IPS DF 4.7 (cell line): ENCODE measurements around the gene UBE2D3.
"Not testable (repeated sequence)": the region's sequence is repeated elsewhere in the genome, so short reads cannot be mapped to it uniquely, and the experiment has no call there.

Source experiments
- DNase-seq: peaks from one replicate; pipeline ENCODE4 v3.0.0-alpha.2; 2013; ENCODE audit warnings: low spot score; ENCODE audit errors: extremely low read depth

The UBE2D3 gene

DNA sequence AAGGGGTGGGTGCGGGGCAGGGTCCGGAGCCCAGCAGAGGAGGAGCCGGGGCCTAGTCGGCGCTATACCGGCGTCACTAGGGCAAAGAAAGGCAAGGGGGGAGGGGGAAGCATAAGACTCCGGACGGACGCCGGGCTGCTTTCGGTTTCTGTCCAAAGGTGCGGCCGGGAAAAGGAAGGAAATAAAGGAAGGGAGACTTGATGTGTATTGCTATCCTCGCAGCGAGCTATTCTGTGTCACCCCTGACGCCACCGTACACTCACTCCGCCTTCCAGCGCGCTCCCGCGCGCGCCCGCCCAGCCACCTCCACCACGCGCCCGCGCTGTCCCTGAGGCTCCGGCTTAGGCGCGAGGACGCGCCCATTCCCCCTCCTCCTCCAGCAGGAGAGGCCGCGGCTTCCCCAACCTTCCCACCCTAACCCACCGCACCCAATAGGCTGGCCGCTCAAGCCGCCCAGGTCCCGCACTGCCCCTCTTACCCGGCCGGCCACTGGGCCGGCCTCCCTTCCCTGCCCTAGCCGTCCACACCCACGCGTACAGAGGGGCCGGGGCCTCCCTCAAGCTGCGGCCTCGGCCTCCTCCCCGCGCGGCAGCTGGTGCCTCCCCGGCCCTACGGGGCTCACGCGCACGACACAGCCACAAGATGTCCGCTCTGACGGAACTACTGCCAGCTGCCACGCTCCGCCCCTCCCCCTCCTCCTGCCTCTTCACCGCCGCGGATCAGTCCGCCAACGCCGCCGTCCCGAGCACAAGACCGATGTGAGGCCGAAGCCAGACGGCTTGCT, at the start of gene UBE2D3:
Gene UBE2D3, minus strand, starts transcription at position 662 of the 784 bp plus-strand sequence. CDS start 1,043 bp downstream, outside the sequence.
- DNase-seq, result no peak

DNA sequence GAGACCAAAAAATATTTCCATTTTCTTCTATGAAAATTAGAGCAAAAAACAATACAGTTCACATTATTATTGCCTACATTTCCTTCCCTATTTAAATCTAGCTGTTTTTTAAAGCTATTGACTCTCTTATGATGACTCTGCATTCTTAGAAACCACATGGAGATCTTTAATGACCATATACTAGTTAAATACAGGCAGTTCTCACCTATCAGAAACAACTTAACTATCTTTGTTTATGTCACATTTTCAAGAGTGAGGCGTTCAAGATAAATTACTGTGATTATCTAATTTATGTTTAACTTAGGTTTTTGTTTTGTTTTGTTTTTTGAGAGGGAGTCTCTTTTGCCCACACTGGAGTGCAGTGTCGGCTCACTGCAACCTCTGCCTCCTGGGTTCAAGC, 44.4 kb upstream of the UBE2D3 start:
- DNase-seq, result no peak

DNA sequence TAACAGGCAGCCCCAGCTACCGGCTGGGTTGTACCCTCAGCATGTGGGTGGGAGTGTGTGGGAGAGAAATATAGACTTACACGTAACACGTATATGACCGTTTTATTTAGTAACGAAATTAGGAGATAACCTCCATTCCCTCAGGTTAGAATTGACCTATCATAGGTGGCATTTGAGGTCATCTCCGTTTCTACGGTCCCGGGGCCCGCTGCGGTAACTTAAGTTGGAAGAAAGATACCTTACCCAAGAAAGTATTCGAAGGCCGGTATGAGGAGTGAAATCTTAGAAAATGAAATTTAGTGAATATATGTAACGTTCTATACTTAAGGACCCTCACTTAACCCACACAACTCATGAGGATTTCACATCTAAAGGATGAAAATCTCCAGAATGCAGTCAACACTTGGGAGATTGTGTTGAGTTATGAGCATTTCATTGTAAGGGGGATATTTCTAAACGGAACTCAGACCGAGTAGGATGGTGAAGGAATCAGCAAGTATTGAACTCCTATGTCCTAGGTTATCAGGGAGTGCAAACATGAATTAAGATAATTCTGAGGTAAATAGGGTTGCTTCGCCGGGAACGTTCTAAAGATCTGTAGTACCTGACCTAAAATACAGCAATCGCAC, 42.3 kb upstream of the UBE2D3 start:
- DNase-seq, result no peak

DNA sequence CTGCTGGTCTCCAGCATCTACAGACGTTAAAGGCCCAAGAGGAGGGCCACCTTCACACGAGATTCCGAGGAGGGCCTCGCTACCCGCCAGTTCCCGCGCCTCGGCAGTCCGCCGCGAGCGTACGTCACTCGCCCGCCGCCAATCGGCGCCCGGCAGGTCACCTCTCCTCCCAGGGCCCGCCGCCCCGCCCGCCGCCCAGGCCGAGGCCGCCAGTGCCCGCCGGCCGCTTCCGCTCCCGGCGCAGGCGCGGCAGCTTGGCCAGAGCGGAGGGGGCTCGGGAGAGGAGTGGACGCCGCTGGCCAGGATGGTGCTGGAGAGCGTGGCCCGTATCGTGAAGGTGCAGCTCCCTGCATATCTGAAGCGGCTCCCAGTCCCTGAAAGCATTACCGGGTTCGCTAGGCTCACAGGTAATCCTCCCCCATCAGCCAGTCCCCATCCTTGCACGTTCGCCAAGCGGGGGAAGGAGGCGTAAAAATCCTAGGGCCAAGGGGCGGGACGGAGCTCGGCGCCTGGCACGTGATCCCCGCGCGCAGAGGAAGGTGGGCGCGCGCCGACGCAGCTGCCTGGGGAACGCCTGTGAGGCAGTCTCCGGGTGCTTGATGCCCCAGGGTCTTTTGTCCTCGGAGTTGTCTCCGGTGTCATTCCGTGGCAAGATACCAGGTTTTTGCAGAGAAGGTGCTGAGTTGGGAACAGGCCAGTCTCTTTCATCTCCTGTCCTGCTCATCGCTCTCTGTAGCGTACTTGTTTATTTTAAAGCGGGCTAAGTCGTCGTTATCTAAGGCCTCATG, 41.6 kb upstream of the UBE2D3 start, which contains the start of gene CISD2:
Gene CISD2, plus strand, starts transcription at position 212 of the 788 bp plus-strand sequence. Its CDS starts 93 bp downstream, at position 305.
- no peak for DNase-seq

DNA sequence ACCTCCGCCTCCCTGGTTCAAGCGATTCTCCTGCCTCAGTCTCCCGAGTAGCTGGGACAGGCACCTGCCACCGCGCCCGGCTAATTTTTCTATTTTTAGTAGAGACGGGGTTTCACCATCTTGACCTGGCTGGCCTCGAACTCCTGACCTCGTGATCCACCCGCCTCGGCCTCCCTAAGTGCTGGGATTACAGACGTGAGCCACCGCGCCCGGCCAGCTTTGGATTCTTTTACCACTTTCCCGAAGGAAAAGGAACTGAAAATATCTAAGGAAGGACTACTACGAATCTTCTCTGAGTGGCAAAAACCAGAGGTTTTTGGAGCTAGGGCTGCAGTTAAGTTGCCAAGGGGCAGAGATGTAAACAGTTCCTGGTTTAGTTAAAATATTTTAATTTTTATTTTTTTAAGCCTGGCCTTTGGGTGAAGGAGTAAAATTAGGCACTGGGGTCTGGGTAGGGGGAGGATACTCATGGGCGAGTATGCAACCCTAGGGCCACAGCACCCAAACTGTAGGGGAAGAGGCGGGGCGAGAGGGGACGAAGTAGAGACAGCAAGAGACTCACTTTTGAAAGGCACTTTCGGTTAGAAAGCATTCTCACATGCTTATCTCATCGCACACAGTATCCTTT, 40.9 kb upstream of the UBE2D3 start:
- no peak for DNase-seq

DNA sequence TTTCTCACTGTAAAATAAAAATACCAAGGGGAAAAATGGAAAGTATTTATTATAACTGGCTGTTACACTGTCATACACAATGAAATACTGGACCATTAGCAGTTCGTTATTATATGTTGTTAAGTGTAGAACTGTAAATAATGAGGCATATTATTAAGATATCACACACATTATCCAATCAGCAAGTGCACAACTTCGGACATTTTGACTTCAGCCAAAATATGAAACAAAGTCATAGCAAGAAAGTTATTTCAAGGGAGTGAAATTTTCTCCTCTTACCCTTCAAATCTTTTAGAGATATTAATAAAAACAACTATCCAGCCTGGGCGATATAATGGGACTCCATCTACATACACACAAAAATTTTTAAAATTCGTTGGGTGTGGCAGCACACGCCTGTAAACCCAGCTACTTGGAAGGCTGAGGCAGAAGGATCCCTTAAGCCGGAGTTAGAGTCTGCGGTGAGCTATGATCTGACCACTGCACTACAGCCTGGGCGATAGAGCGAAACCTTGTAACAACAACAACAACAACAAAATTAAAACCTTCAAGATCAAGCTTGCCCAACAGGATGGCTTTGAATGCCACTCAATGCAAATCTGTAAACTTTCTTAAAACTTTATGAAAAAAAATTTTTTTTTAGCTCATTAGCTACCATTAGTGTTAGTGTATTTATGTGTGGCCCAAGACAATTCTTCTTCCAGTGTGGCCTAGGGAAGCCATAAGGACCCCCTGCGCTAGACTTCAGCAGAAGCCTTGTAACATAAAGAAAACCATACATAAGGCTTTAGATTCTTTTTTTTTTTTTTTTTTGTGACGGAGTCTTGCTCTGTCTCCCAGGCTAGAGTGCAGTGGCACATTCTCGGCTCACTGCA, 40.2 kb upstream of the UBE2D3 start:
- DNase-seq, result no peak

DNA sequence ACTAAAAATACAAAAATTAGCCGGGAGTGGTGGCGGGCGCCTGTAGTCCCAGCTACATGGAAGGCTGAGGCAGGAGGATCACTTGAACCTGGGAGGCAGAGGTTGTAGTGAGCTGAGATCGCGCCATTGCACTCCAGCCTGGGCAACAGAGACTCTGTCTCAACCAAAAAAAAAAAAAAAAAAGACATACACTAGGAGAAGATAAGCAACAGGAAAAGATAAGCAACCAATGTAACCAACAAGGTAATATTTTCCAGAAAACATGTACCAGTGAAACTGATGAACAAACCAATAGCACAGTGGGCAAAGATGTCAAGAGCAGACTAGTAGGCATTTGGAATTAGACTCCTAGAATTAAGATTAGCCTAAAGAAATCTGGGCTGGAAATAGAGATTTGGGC, 38.0 kb upstream of the UBE2D3 start:
- DNase-seq, result not testable (repeated sequence)

DNA sequence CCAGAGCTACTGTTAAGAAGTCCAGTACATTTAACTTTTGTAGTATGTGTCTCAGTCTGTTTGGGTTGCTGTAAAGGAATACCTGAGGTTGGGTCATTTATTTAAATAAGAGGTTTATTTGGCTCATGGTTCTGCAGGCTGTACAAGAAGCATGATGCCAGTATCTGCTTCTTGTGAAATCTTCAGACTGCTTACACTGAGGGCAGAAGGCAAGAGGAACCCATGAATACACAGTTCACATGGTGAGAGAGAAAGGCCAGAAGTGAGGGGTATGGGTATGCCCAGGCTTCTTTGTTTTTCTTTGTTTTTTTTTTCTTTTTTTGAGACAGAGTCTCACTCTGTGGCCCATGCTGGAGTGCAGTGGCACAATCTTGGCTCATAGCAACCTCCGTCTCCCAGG, 35.4 kb upstream of the UBE2D3 start:
- DNase-seq, result no peak

DNA sequence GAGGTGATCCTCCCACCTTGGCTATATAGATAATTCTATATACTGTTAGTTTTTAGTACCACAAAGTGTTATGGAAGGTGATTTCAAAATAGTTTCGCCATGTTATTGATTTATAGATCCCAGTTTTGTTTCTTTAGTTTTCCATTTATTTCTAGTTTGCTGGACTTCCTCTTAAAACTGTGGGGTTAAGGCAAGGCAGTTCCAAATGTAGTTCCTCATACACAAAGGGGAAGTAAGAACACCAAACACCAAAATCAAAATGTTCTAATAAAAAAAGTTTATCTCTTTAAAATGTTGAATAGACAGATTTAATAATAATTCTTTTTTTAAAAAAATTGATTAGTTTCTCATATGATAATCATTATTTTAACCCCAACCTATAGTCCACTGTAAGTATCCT, 34.7 kb upstream of the UBE2D3 start:
- no peak for DNase-seq

DNA sequence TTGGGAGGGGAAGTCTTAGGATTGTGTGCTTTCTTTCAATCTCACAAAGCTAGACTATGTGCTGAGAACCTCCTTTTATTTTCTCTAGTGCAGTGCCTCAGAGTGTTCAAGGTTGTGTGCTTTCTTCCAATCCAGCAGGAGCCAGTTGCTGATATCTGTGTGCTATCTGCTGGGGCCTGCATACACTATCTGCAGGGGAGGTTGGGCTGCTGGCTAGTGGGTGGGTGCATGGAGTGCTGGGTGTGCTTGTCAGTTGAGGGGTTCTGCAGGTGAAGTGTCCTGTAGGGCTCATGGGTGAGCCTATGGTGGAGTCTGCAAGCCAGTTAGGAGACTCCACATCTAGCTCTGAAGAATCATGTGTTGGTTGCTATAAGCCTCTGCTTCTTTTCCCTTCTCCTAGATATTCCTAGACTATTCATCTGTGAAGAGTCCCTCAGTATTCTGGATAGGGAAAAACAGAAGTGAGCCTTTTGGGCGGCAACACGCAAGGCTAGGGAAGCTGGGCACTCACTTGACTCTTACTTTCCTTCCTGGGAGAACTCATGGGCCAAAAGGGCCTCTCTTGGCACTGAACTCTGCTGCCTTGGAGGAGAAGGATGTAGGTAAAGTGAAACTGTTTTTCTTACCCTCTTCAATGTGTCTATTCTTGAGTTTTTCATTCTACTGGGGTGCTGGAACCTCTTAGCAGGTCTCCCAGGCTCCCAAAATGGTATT, 33.4 kb upstream of the UBE2D3 start:
- no peak for DNase-seq

DNA sequence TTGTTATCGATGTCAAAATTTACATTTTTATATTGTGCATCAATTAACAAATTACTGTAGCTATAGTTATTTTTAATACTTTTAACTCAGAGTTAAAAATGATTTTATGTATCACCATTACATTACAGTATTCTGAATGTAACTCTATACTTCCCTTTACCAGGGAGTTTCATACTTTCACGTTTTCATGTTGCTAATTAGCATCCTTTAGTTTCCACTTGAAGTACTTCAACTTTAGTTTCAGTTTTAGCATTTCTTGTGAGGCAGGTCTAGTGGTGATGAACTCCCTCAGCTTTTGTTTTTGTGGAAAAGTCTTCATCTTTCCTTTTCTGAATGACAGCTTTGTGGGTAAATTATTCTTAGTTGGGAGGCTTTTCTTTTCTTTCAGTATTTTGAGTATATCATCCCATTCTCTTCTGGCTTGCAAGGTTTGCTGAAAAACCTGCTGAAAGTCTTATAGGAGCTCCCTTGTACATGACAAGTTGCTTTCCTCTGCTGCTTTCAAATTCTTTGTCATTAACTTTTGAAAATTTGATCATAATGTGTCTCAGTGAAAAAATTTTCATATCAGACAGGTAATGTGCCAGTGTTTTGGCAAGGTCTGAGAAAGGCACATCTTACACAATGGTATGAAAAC, 31.6 kb upstream of the UBE2D3 start:
- no peak for DNase-seq

DNA sequence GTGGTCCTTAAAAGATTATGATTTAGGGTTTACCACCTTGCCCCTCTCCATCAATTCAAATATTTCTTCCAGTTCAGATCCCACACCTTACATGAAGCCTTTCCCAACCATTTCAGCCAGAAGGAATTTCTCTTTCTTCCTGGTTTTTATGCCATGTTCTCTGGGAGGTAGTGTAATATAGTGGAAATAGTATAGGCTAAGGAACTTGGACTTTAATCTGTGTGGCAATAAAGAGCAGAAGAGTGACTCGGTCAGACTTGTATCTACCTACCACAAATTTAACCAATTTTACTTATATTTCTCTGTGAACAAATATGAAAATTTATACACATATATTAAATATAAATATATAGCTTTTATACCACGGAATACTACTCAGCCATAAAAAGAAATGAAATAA, 23.0 kb upstream of the UBE2D3 start:
- DNase-seq, result no peak

DNA sequence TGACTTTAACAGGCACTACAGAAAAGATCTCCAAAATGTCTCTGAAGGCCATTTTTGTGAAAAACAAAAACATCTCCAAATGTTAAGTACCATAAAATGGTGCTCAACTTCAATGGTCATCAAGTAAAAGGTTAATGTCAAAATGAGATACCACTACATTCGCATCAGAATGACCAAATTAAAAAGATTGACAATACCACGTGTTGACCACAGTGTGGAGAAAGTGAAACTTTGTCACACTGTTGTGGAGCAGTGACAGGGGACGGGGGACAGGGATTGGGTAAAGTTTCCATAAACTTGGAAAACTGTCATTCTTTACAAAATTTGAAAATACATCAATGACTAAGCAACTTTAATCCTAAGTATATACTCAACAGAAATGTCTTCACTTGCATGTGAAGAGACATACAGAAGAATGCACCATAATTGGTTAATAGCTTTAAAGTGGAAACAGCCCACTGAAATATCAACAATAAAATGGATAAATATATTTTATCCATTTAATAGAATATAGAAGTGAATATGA, 22.3 kb upstream of the UBE2D3 start:
- no peak for DNase-seq

DNA sequence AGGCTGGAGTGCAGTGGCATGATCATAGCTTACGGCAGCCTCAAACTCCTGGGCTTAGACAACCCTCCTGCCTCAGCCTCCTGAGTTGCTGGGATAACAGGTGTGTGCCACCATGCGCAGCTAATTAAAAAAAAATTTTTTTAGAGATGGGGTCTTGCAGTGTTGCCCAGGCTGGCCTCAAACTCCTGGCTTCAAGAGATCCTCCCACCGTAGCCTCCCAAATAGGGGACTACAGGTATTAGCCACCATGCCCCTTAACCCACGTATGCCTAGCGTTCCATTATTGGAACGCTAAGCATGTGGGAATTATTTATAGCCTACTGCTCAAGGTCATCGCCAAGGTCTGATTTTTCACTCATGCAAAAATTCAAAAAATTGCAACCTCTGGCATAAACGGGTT, 20.3 kb upstream of the UBE2D3 start:
- DNase-seq, result no peak

DNA sequence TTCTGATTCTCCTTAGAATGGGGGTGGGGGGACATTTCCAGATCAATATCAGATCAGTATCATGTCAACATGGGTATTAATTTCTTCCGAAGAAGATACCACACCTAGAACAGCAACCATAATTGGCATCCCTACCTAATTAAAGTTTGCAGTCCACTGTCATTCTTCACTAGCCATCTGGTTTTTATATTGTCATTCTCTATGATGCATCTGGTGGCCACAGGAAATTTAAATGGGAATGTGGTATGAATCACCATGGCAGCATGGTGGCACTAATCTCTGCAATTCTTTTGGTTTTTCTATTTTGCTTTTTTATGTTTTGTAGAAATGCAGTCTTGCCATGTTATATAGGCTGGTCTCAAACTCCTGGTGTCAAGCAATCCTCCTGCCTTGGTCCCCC, 16.6 kb upstream of the UBE2D3 start:
- no peak for DNase-seq

DNA sequence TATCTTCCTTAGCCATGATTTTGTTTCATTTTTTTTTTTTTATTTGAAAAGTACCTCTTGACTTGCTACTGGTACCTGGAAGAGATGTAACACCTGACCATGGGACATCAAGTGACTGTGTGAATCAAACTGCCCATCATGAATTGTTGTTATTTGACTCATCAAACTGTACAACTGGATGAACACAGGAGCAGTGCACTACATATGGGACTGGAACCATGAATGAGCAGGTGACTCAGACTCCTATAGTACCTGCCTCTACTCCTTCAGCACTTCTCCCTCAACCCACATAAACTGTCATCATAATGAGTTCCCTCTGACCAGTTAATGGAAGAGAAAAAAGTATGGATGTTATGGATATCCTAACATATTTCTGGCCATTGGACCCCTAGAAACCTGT, 15.9 kb upstream of the UBE2D3 start:
- no peak for DNase-seq

DNA sequence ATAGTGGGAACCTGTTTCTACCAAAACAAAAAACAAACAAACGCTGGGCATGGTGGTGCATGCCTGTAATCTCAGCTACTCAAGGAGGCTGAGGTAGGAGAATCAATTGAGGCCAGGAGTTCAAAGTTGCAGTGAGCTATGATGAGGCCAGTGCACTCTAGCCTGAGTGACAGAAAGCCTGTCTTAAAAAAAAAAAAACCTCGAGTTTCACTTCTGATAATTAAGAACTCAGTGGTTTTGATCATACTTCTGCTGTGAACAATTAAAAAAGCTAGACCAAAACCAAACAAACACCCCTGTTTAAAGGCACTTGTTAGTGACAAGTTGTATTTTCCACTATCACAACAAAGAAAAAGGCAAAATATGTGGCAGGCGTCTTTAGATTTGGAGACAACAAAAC, 15.0 kb upstream of the UBE2D3 start:
- DNase-seq, result no peak

DNA sequence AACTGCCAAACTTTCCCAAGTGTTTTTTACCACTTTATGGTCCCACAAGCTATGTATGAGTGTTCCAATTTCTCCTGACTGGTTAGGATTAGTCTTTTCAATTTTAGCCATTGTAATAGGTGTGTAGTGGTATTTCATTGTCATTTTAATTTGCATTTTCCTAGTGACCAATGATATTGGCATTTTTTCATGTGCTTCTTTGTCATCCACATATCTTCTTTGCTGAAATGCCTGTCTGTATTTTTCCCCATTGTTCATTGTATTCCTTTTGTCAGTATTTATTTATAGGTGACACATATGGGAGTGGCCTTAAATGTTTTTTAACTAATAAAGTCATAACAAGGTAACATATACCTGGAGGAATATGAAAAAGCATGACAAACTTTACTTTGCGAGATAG, 9.2 kb upstream of the UBE2D3 start:
- no peak for DNase-seq

DNA sequence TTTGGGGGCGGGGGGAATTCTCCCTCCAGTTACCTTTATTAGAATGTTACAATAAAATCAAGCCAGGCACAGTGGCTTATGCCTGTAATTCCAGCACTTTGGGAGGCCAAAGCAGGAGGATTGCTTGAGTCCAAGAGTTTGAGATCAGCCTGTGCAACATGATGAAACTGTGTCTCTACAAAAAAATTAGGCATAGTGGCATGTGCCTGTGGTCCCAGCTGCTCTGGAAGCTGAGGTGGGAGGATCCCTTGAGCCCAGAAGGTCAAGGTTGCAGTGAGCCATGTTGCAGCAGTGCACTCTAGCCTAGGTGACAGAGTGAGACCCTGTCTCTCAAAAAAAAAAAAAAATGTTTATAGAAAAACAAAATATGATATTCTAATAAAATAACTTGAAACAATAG, 5.3 kb upstream of the UBE2D3 start:
- DNase-seq, result no peak
